Large intestine (tissue), 3 donors: ENCODE results near the gene PUM2. TPM values are rescaled to one million over a fixed set of nuclear protein-coding genes. Genes with fewer than 3 reads are reported as not detected.

Experiments
- DNase-seq, 2 donors: peaks; one replicate each; pipeline versions ENCODE4 v3.0.0 to v3.0.0-alpha.2; 2013
- H3K27ac ChIP-seq: one replicate; pipeline ENCODE4 v1.5.1; 2013; ENCODE audit warnings: low read length
- H3K27me3 ChIP-seq: 2 replicates; pipeline ENCODE4 v1.6.1; 2013; ENCODE audit warnings: low read length; ENCODE audit not compliant: control insufficient read depth, insufficient read depth
- H3K36me3 ChIP-seq: 2 replicates; pipeline ENCODE4 v1.6.1; 2013; ENCODE audit warnings: low read length; ENCODE audit not compliant: control insufficient read depth, insufficient read depth
- H3K4me1 ChIP-seq: one replicate; pipeline ENCODE4 v1.6.1; 2013; ENCODE audit warnings: low read length; ENCODE audit not compliant: control insufficient read depth, insufficient read depth
- H3K4me3 ChIP-seq: one replicate; pipeline ENCODE4 v1.5.1; 2013; ENCODE audit warnings: low read length
- H3K9me3 ChIP-seq: one replicate; pipeline ENCODE4 v1.6.1; 2013; ENCODE audit warnings: mild to moderate bottlenecking, low read depth, low read length, moderate library complexity; ENCODE audit not compliant: control insufficient read depth
- WGBS: methylation state at CpG from one replicate; pipeline ENCODE4 v1.1.5; 2013; ENCODE audit warnings: low lambda C conversion rate; ENCODE audit not compliant: insufficient coverage; 5-methylcytosine and 5-hydroxymethylcytosine counted together
- polyA plus RNA-seq: library from polyadenylated mRNA; unstranded; fragments of 120-200 nt; gene quantifications from one replicate; pipeline ENCODE4 v1.2.1, GENCODE V29; 2013

The PUM2 gene
- polyA plus RNA-seq, 1 donor = 86.9 TPM

DNA sequence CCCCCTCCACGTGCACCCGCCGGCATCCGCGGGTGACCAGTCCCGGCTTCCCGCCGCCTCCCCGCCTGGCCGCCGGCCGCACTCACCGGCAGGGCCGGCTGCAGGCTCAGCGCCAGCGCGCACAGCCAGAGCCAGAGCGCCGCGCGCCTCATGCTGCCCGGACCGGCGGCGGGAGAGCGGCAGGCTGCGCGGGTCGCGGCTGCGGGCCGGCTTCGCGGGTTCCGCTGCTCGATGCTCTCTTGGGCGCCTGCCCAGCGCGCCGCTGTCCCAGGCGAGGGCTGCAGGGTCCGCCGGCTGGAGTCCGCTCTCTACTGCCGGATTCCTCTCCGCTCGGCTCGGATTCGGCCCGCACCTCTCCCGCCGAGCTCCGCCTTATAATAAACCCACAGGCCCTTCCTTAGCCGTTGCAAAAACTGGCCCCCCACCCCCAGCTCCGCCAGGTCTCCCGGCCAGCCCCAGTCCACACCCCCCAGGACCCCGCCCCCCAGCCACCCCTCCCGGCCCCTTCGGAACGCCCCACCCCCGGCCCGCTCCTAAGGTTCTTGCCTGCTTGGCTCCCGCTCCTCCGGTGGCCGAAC is 125.8 kb downstream of the PUM2 start, which contains the start of gene SDC1:
Gene SDC1 (minus strand): TSS at position 415 of the 578 bp plus-strand sequence. CDS start 263 bp downstream, at position 152.
- Histone ChIP-seq H3K27me3 (no peaks in the 10 kb centered on the region), H3K27ac (peak within 1 kb of the TSS; percentile 92)
- no CpG with 5 or more reads among the region's 65 CpGs for WGBS

GRCh38 chr2:20224164-20224715 is 126.4 kb downstream of the PUM2 start:
- peak overlapping the region; percentile 92 for H3K27ac ChIP-seq
- DNase-seq = no peak
- H3K27me3 ChIP-seq = no peaks in the 10 kb centered on the region
- peak overlapping the region; percentile 58 for H3K4me3 ChIP-seq
- H3K4me1 ChIP-seq = peaks cover 42% of the 10 kb centered on the region
- H3K36me3 ChIP-seq = peaks cover 3% of the 10 kb centered on the region
- peaks cover 3% of the 10 kb centered on the region for H3K9me3 ChIP-seq
- WGBS = no CpG with 5 or more reads among the region's 70 CpGs

More for the DNA sequence above, 125.8 kb downstream of the PUM2 start, which contains the start of gene SDC1:
- H3K9me3 ChIP-seq = peaks cover 3% of the 10 kb centered on the region
- peak within 1 kb of the TSS; percentile 58 for H3K4me3 ChIP-seq
- H3K36me3 ChIP-seq = no peaks in the 10 kb centered on the region
- H3K4me1 ChIP-seq = peaks cover 42% of the 10 kb centered on the region
- DNase-seq = peak in 1 of 2 donors; percentile 78

- peak overlapping the region; percentile 77 for H3K27ac ChIP-seq
- H3K36me3 ChIP-seq = peaks cover 9% of the 10 kb centered on the region
- H3K4me1 ChIP-seq = peaks cover 42% of the 10 kb centered on the region
- peaks cover 3% of the 10 kb centered on the region for H3K9me3 ChIP-seq
- H3K4me3 ChIP-seq = peak overlapping the region; percentile 58
- peak in 1 of 2 donors; percentile 69 for DNase-seq
- H3K27me3 ChIP-seq = no peaks in the 10 kb centered on the region
- no CpG with 5 or more reads among the region's 66 CpGs for WGBS
Observed at GRCh38 chr2:20223407-20224163, 127.1 kb downstream of the PUM2 start.

DNA sequence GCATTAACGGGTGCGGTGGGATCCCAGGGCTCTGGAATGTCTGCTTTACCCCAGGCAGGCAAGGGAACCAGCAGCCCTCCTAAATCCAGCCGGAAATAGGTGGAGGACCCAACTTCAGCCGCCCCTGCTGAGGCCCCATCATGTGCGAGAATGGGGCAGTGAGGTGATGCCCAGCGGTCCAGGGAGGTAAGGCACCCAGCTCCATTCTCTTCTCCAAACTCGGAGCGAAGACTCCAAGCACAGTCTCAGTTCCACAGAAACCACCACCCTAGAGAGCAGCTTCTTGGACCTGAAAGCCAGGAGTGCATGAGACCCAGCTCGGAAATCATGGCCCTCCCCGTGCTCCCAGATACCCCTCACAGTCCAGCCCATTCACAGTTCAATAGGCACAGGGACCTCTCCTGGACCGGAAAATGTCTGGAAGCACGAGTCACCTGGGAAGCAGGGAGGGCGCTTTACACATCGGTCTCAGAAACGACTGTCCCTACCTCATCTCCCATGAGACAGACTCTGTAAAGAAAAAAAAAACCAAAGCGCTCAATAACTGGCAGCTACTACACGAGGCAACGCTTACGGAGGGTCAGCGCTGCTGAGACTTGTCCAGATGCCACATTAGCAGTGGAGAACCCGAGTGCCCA is 127.8 kb downstream of the PUM2 start:
- Histone ChIP-seq H3K27me3 (no peaks in the 10 kb centered on the region), H3K4me3 (peak overlapping the region; percentile 58), H3K27ac (peak overlapping the region; percentile 52), H3K4me1 (peaks cover 42% of the 10 kb centered on the region), H3K9me3 (peaks cover 3% of the 10 kb centered on the region), H3K36me3 (peaks cover 9% of the 10 kb centered on the region)
- DNase-seq = no peak
- no CpG with 5 or more reads among the region's 21 CpGs for WGBS

DNA sequence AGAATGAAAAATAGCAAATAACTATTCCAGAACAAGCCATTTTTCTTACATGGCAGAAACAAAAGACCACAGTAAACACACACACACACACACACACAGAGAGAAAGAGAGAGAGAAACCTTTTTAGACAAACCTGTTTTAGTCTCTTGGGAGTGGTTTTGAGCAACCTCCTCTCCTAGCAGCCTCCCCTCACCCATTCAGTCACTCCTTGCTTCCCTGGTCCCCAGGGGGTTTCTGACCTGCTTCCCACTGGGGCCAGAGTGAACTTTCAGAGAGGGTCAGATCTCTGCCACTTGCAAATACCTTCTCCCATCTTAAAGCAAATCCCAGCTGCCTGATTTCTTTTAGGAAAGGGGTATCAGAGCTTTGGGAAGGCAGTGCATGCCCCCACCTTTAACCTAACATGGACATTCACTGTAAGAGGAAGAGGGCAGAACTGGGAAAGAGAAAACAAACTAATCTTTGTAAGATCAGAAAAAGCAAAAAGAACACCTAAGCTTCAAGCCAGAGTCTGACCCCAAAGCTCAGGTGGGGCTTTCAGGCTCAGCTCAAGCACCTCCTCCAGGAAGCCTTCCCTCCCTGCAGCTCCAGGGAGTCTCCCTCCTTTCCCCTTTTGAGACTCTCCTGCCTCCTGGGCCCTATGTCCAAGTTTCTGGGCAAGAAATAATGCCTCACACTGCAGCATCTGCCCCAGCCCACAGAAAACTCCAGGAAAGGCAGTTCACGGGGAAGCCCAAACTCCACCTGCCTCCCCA is 128.5 kb downstream of the PUM2 start:
- peak overlapping the region; percentile 63 for H3K27ac ChIP-seq
- DNase-seq = no peak
- H3K27me3 ChIP-seq = no peaks in the 10 kb centered on the region
- H3K4me1 ChIP-seq = peaks cover 46% of the 10 kb centered on the region
- peaks cover 3% of the 10 kb centered on the region for H3K9me3 ChIP-seq
- no peak overlapping the region for H3K4me3 ChIP-seq
- peaks cover 9% of the 10 kb centered on the region for H3K36me3 ChIP-seq
- no CpG with 5 or more reads among the region's 1 CpG for WGBS

GRCh38 chr2:20221555-20221973 is 129.1 kb downstream of the PUM2 start:
- no peak for DNase-seq
- Histone ChIP-seq H3K4me1 (peaks cover 47% of the 10 kb centered on the region), H3K27ac (peak overlapping the region; percentile 63), H3K9me3 (peaks cover 3% of the 10 kb centered on the region), H3K36me3 (peaks cover 9% of the 10 kb centered on the region), H3K27me3 (no peaks in the 10 kb centered on the region), H3K4me3 (no peak overlapping the region)
- WGBS = 80% methylated on average over 1 of the region's 3 CpGs

- peaks cover 44% of the 10 kb centered on the region for H3K4me1 ChIP-seq
- peak in 1 of 2 donors; percentile 69 for DNase-seq
- no peak overlapping the region for H3K4me3 ChIP-seq
- no peaks in the 10 kb centered on the region for H3K27me3 ChIP-seq
- peak overlapping the region; percentile 63 for H3K27ac ChIP-seq
- peaks cover 9% of the 10 kb centered on the region for H3K36me3 ChIP-seq
- 50% methylated on average over 1 of the region's 3 CpGs for WGBS
- H3K9me3 ChIP-seq = no peaks in the 10 kb centered on the region
Observed at GRCh38 chr2:20220806-20221554, 129.7 kb downstream of the PUM2 start.

GRCh38 chr2:20219763-20220380 is 130.8 kb downstream of the PUM2 start:
- H3K4me3 ChIP-seq = no peak overlapping the region
- peaks cover 50% of the 10 kb centered on the region for H3K4me1 ChIP-seq
- no peaks in the 10 kb centered on the region for H3K27me3 ChIP-seq
- no peaks in the 10 kb centered on the region for H3K9me3 ChIP-seq
- WGBS = no CpG with 5 or more reads among the region's 13 CpGs
- H3K36me3 ChIP-seq = peaks cover 9% of the 10 kb centered on the region
- no peak for DNase-seq
- H3K27ac ChIP-seq = no peak overlapping the region
